Prostate gland (tissue), 1 donor: ENCODE measurements around the gene IQGAP1.

Source experiments
- POLR2A ChIP-seq: fragments of 450-650 bp; IDR thresholded peaks from one replicate; pipeline ENCODE4 v1.6.1; 2016; ENCODE audit warnings: antibody characterized with exemption, mild to moderate bottlenecking
- POLR2AphosphoS5 ChIP-seq: sonication (generic); formaldehyde crosslinking; IDR thresholded peaks from one replicate; pipeline ENCODE4 v1.6.1; 2017; ENCODE audit warnings: antibody characterized with exemption

GRCh38 chr15:90530250-90531051 is 142.4 kb downstream of the IQGAP1 start:
- TF ChIP-seq POLR2AphosphoS5: peak; percentile 19
- TF ChIP-seq POLR2A: peak; percentile 10
